Adipocyte (in vitro differentiated cells): ENCODE measurements around the gene ADGRA3.

ENCODE experiments used
- DNase-seq: peaks from one replicate; pipeline ENCODE4 v3.0.0-alpha.2; 2015; ENCODE audit warnings: low read depth
- H3K27me3 ChIP-seq: replicated peaks from 2 replicates; pipeline ENCODE4 v1.7.0; 2013; ENCODE audit warnings: mild to moderate bottlenecking, low read length, moderate library complexity; ENCODE audit not compliant: control insufficient read depth, insufficient read depth
- H3K36me3 ChIP-seq: 2 replicates; pipeline ENCODE4 v1.7.0; 2013; ENCODE audit warnings: low read length, mild to moderate bottlenecking, moderate library complexity; ENCODE audit not compliant: control insufficient read depth, insufficient read depth, severe bottlenecking
- H3K4me1 ChIP-seq: 2 replicates; pipeline ENCODE4 v1.7.0; 2013; ENCODE audit warnings: mild to moderate bottlenecking, low read length, moderate library complexity; ENCODE audit not compliant: control insufficient read depth, insufficient read depth
- H3K4me3 ChIP-seq: 2 replicates; pipeline ENCODE4 v1.7.0; 2013; ENCODE audit warnings: mild to moderate bottlenecking, low read length, moderate library complexity
- H3K9ac ChIP-seq: 2 replicates; pipeline ENCODE4 v1.7.0; 2013; ENCODE audit warnings: mild to moderate bottlenecking, low read length, moderate library complexity
- H3K9me3 ChIP-seq: 2 replicates; pipeline ENCODE4 v1.7.0; 2013; ENCODE audit warnings: mild to moderate bottlenecking, low read length, moderate library complexity; ENCODE audit not compliant: control insufficient read depth

ADGRA3 gene

GRCh38 chr4:22515888-22516541 is at the start of gene ADGRA3:
Gene ADGRA3 (minus strand): TSS chr4:22516066. CDS start chr4:22515784, 282 bp downstream.
- H3K27me3 ChIP-seq, result no peaks in the 10 kb centered on the region
- DNase-seq, result peak; percentile 89
- no peaks in the 10 kb centered on the region for H3K9me3 ChIP-seq
- no peaks in the 10 kb centered on the region for H3K36me3 ChIP-seq
- H3K4me1 ChIP-seq, result peaks cover 13% of the 10 kb centered on the region
- H3K4me3 ChIP-seq, result peak within 1 kb of the TSS; percentile 82
- H3K9ac ChIP-seq, result peak within 1 kb of the TSS; percentile 82

GRCh38 chr4:22556495-22556894 is 40.6 kb upstream of the ADGRA3 start:
- no peak for DNase-seq
- Histone ChIP-seq H3K9ac (no peak overlapping the region), H3K4me3 (no peak overlapping the region), H3K36me3 (no peaks in the 10 kb centered on the region), H3K9me3 (peaks cover 6% of the 10 kb centered on the region), H3K4me1 (no peaks in the 10 kb centered on the region), H3K27me3 (no peaks in the 10 kb centered on the region)

- H3K27me3 ChIP-seq, result no peaks in the 10 kb centered on the region
Observed at GRCh38 chr4:22554670-22555069, 38.8 kb upstream of the ADGRA3 start.

GRCh38 chr4:22553560-22553959 is 37.7 kb upstream of the ADGRA3 start:
- H3K4me1 ChIP-seq, result no peaks in the 10 kb centered on the region
- peaks cover 6% of the 10 kb centered on the region for H3K9me3 ChIP-seq
- no peaks in the 10 kb centered on the region for H3K36me3 ChIP-seq
- no peak overlapping the region for H3K9ac ChIP-seq
- DNase-seq, result no peak
- H3K27me3 ChIP-seq, result no peaks in the 10 kb centered on the region
- H3K4me3 ChIP-seq, result no peak overlapping the region

More at GRCh38 chr4:22554670-22555069, 38.8 kb upstream of the ADGRA3 start:
- no peak overlapping the region for H3K4me3 ChIP-seq
- H3K9me3 ChIP-seq, result peaks cover 6% of the 10 kb centered on the region
- no peak overlapping the region for H3K9ac ChIP-seq
- H3K36me3 ChIP-seq, result no peaks in the 10 kb centered on the region
- no peak for DNase-seq
- H3K4me1 ChIP-seq, result no peaks in the 10 kb centered on the region

- H3K27me3 ChIP-seq, result no peaks in the 10 kb centered on the region
- no peak overlapping the region for H3K4me3 ChIP-seq
- no peak for DNase-seq
Observed at GRCh38 chr4:22552812-22553211, 36.9 kb upstream of the ADGRA3 start.

GRCh38 chr4:22551550-22551949 is 35.7 kb upstream of the ADGRA3 start:
- Histone ChIP-seq H3K36me3 (no peaks in the 10 kb centered on the region), H3K9ac (no peak overlapping the region), H3K27me3 (no peaks in the 10 kb centered on the region), H3K9me3 (peaks cover 8% of the 10 kb centered on the region), H3K4me3 (no peak overlapping the region), H3K4me1 (no peaks in the 10 kb centered on the region)
- DNase-seq, result no peak

More at GRCh38 chr4:22552812-22553211, 36.9 kb upstream of the ADGRA3 start:
- Histone ChIP-seq H3K9me3 (peaks cover 4% of the 10 kb centered on the region), H3K4me1 (no peaks in the 10 kb centered on the region), H3K36me3 (no peaks in the 10 kb centered on the region), H3K9ac (no peak overlapping the region)

GRCh38 chr4:22546299-22546698 is 30.4 kb upstream of the ADGRA3 start:
- Histone ChIP-seq H3K4me1 (no peaks in the 10 kb centered on the region), H3K9ac (no peak overlapping the region), H3K4me3 (no peak overlapping the region), H3K36me3 (no peaks in the 10 kb centered on the region), H3K9me3 (peaks cover 9% of the 10 kb centered on the region), H3K27me3 (no peaks in the 10 kb centered on the region)
- no peak for DNase-seq

- Histone ChIP-seq H3K4me1 (no peaks in the 10 kb centered on the region), H3K9me3 (peaks cover 10% of the 10 kb centered on the region), H3K9ac (no peak overlapping the region), H3K4me3 (no peak overlapping the region), H3K27me3 (no peaks in the 10 kb centered on the region), H3K36me3 (no peaks in the 10 kb centered on the region)
- no peak for DNase-seq
Observed at GRCh38 chr4:22539251-22539650, 23.4 kb upstream of the ADGRA3 start.

GRCh38 chr4:22537864-22538263 is 22.0 kb upstream of the ADGRA3 start:
- H3K4me1 ChIP-seq, result no peaks in the 10 kb centered on the region

GRCh38 chr4:22534374-22534773 is 18.5 kb upstream of the ADGRA3 start:
- Histone ChIP-seq H3K9me3 (peaks cover 39% of the 10 kb centered on the region), H3K4me1 (no peaks in the 10 kb centered on the region), H3K9ac (no peak overlapping the region), H3K27me3 (no peaks in the 10 kb centered on the region), H3K36me3 (no peaks in the 10 kb centered on the region), H3K4me3 (no peak overlapping the region)
- no peak for DNase-seq

More at GRCh38 chr4:22537864-22538263, 22.0 kb upstream of the ADGRA3 start:
- Histone ChIP-seq H3K27me3 (no peaks in the 10 kb centered on the region), H3K4me3 (no peak overlapping the region), H3K9ac (no peak overlapping the region), H3K36me3 (no peaks in the 10 kb centered on the region), H3K9me3 (peaks cover 22% of the 10 kb centered on the region)
- no peak for DNase-seq

GRCh38 chr4:22532896-22533295 is 17.0 kb upstream of the ADGRA3 start:
- Histone ChIP-seq H3K4me1 (no peaks in the 10 kb centered on the region), H3K9me3 (peaks cover 39% of the 10 kb centered on the region), H3K36me3 (no peaks in the 10 kb centered on the region), H3K4me3 (no peak overlapping the region), H3K9ac (no peak overlapping the region), H3K27me3 (no peaks in the 10 kb centered on the region)
- no peak for DNase-seq

- DNase-seq, result no peak
- H3K9ac ChIP-seq, result no peak overlapping the region
Observed at GRCh38 chr4:22532117-22532516, 16.3 kb upstream of the ADGRA3 start.

More at GRCh38 chr4:22532117-22532516, 16.3 kb upstream of the ADGRA3 start:
- H3K4me3 ChIP-seq, result no peak overlapping the region
- no peaks in the 10 kb centered on the region for H3K4me1 ChIP-seq
- no peaks in the 10 kb centered on the region for H3K27me3 ChIP-seq
- H3K9me3 ChIP-seq, result peaks cover 39% of the 10 kb centered on the region
- no peaks in the 10 kb centered on the region for H3K36me3 ChIP-seq
